GM19238 (cell line): ENCODE results near the gene G3BP2.
A peak's percentile ranks its signal among the peaks of the same experiment; 100 is the strongest.
"Not testable (repeated sequence)": the region's sequence is repeated elsewhere in the genome, so short reads cannot be mapped to it uniquely, and the experiment has no call there.

Experiments used
- DNase-seq: peaks from one replicate; pipeline ENCODE4 v3.0.0; 2011; ENCODE audit warnings: low spot score; ENCODE audit not compliant: insufficient read length

The G3BP2 gene

GRCh38 chr4:75685546-75686189, 12.5 kb upstream of the G3BP2 start:
- DNase-seq = no peak

GRCh38 chr4:75683482-75684155, 10.4 kb upstream of the G3BP2 start:
- no peak for DNase-seq

GRCh38 chr4:75679876-75680575, 6.8 kb upstream of the G3BP2 start:
- no peak for DNase-seq

- DNase-seq = no peak
Measured at GRCh38 chr4:75678965-75679364, 5.8 kb upstream of the G3BP2 start.

GRCh38 chr4:75678473-75678872, 5.3 kb upstream of the G3BP2 start:
- DNase-seq = no peak

GRCh38 chr4:75675004-75675531, 1.9 kb upstream of the G3BP2 start:
- no peak for DNase-seq

GRCh38 chr4:75673959-75674328, 733 bp upstream of the G3BP2 start:
- no peak for DNase-seq

GRCh38 chr4:75672461-75673026, 667 bp downstream of the G3BP2 start:
- peak; percentile 31 for DNase-seq

- no peak for DNase-seq
Measured at GRCh38 chr4:75671802-75672421, 1.3 kb downstream of the G3BP2 start.

GRCh38 chr4:75668596-75668995, 4.6 kb downstream of the G3BP2 start:
- no peak for DNase-seq

GRCh38 chr4:75667636-75668035, 5.6 kb downstream of the G3BP2 start:
- not testable (repeated sequence) for DNase-seq

GRCh38 chr4:75666299-75666698, 6.9 kb downstream of the G3BP2 start:
- DNase-seq = no peak

GRCh38 chr4:75664604-75665003, 8.6 kb downstream of the G3BP2 start:
- not testable (repeated sequence) for DNase-seq

- DNase-seq = no peak
Measured at GRCh38 chr4:75662626-75663025, 10.6 kb downstream of the G3BP2 start.

- DNase-seq = no peak
Measured at GRCh38 chr4:75660491-75660890, 12.7 kb downstream of the G3BP2 start.

- no peak for DNase-seq
Measured at GRCh38 chr4:75659512-75660031, 13.6 kb downstream of the G3BP2 start.

- DNase-seq = no peak
Measured at GRCh38 chr4:75658876-75659275, 14.3 kb downstream of the G3BP2 start.

- DNase-seq = no peak
Measured at GRCh38 chr4:75655562-75655961, 17.6 kb downstream of the G3BP2 start.

- DNase-seq = no peak
Measured at GRCh38 chr4:75654905-75655304, 18.3 kb downstream of the G3BP2 start.

- DNase-seq = no peak
Measured at GRCh38 chr4:75653845-75654503, 19.2 kb downstream of the G3BP2 start.

GRCh38 chr4:75644095-75644494, 29.1 kb downstream of the G3BP2 start:
- DNase-seq = no peak
